SU-DHL-6 (cell line): ENCODE measurements around the gene PTPN6.

Experiments
- H2AFZ ChIP-seq: fragments of 200-600 bp; sonication (generic); 2 replicates; pipeline ENCODE4 v1.6.1; 2014; ENCODE audit warnings: low read depth, mild to moderate bottlenecking, moderate library complexity, mixed read lengths, antibody characterized with exemption, low read length; ENCODE audit not compliant: severe bottlenecking
- H3F3A ChIP-seq: fragments of 200-600 bp; shearing (Covaris generic); 2 replicates; pipeline ENCODE4 v1.6.0; 2016; ENCODE audit warnings: antibody characterized with exemption, mild to moderate bottlenecking; ENCODE audit not compliant: insufficient read depth
- H3K27ac ChIP-seq: fragments of 200-600 bp; sonication (generic); 2 replicates; pipeline ENCODE4 v1.5.1; 2016; ENCODE audit warnings: low read depth, mild to moderate bottlenecking, low read length, moderate library complexity, mixed read lengths
- H3K27me3 ChIP-seq: fragments of 200-600 bp; sonication (generic), shearing (Covaris generic); 2 replicates; pipeline ENCODE4 v1.6.0; 2014; ENCODE audit warnings: mild to moderate bottlenecking, low read length
- H3K36me3 ChIP-seq: fragments of 200-600 bp; sonication (generic); 2 replicates; pipeline ENCODE4 v1.6.1; 2014; ENCODE audit warnings: mild to moderate bottlenecking, low read length, mixed read lengths
- H3K4me2 ChIP-seq: fragments of 300-600, 200-600 bp; shearing (Covaris generic), sonication (generic); 2 replicates; pipeline ENCODE4 v1.6.0; 2014; ENCODE audit warnings: low read length, low read depth, mild to moderate bottlenecking; ENCODE audit not compliant: poor library complexity, severe bottlenecking
- H3K4me3 ChIP-seq: fragments of 200-600 bp; sonication (generic); 2 replicates; pipeline ENCODE4 v1.5.1; 2014; ENCODE audit warnings: antibody characterized with exemption, low read length, mild to moderate bottlenecking, mixed read lengths; ENCODE audit not compliant: insufficient read depth, poor library complexity, severe bottlenecking
- H3K79me2 ChIP-seq: fragments of 200-600 bp; sonication (generic); 2 replicates; pipeline ENCODE4 v1.6.1; 2014; ENCODE audit warnings: mild to moderate bottlenecking, low read length, moderate library complexity; ENCODE audit not compliant: insufficient read depth
- H3K9ac ChIP-seq: fragments of 200-600 bp; sonication (generic); 2 replicates; pipeline ENCODE4 v1.7.0; 2014; ENCODE audit warnings: mild to moderate bottlenecking, low read length
- H3K9me2 ChIP-seq: fragments of 200-600 bp; sonication (generic); replicated peaks from 2 replicates; pipeline ENCODE4 v1.6.1; 2014; ENCODE audit warnings: low read length; ENCODE audit not compliant: insufficient read depth
- H3K9me3 ChIP-seq: fragments of 200-600 bp; sonication (generic); 2 replicates; pipeline ENCODE4 v1.6.1; 2014; ENCODE audit warnings: low read length, mixed read lengths; ENCODE audit not compliant: insufficient read depth
- H4K20me1 ChIP-seq: fragments of 200-600 bp; sonication (generic); 2 replicates; pipeline ENCODE4 v1.6.1; 2014; ENCODE audit warnings: low read depth, mild to moderate bottlenecking, antibody characterized with exemption, low read length, moderate library complexity, mixed read lengths
- EZH2phosphoT487 ChIP-seq: fragments of 200-600 bp; sonication (generic), shearing (Covaris generic); conservative IDR thresholded peaks from 2 replicates; pipeline ENCODE4 v1.6.1; 2018; ENCODE audit warnings: mild to moderate bottlenecking, antibody characterized with exemption, low read length, moderate library complexity, mixed read lengths
- TF ChIP-seq, protein P1 (sequence below): fragments of 200-600 bp; sonication (generic); IDR thresholded peaks from one replicate; pipeline ENCODE4 v1.5.1; 2017; ENCODE audit warnings: antibody characterized with exemption, mild to moderate bottlenecking, low read length, moderate library complexity; ENCODE audit not compliant: insufficient read depth, poor library complexity, severe bottlenecking

The PTPN6 gene

GRCh38 chr12:6943722-6944380 is 7.3 kb upstream of the PTPN6 start, which contains the start of the genes C12orf57 and RNU7-1:
TSS of gene C12orf57 (plus strand) at chr12:6944022. CDS start at chr12:6944122, 100 bp downstream.
TSS of gene RNU7-1 (plus strand) at chr12:6943816.
- no peaks in the 10 kb centered on the region for H3K9me3 ChIP-seq
- no peaks in the 10 kb centered on the region for H3K9me2 ChIP-seq
- H3K36me3 ChIP-seq, result no peaks in the 10 kb centered on the region
- H3K4me3 ChIP-seq, result peak within 1 kb of the TSS; percentile 63
- H3K9ac ChIP-seq, result peak within 1 kb of the TSS; percentile 74
- H3K79me2 ChIP-seq, result no peaks in the 10 kb centered on the region
- peak within 1 kb of the TSS; percentile 81 for H2AFZ ChIP-seq
- peak within 1 kb of the TSS; percentile 82 for H3K4me2 ChIP-seq
- H4K20me1 ChIP-seq, result no peaks in the 10 kb centered on the region
- H3K27me3 ChIP-seq, result no peaks in the 10 kb centered on the region
- peaks cover 28% of the 10 kb centered on the region for H3F3A ChIP-seq
- TF ChIP-seq, protein P1, sequence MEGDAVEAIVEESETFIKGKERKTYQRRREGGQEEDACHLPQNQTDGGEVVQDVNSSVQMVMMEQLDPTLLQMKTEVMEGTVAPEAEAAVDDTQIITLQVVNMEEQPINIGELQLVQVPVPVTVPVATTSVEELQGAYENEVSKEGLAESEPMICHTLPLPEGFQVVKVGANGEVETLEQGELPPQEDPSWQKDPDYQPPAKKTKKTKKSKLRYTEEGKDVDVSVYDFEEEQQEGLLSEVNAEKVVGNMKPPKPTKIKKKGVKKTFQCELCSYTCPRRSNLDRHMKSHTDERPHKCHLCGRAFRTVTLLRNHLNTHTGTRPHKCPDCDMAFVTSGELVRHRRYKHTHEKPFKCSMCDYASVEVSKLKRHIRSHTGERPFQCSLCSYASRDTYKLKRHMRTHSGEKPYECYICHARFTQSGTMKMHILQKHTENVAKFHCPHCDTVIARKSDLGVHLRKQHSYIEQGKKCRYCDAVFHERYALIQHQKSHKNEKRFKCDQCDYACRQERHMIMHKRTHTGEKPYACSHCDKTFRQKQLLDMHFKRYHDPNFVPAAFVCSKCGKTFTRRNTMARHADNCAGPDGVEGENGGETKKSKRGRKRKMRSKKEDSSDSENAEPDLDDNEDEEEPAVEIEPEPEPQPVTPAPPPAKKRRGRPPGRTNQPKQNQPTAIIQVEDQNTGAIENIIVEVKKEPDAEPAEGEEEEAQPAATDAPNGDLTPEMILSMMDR, result no peak
- no peak for TF ChIP-seq EZH2phosphoT487
- H3K27ac ChIP-seq, result peak within 1 kb of the TSS; percentile 82

- H3K27ac ChIP-seq, result peak overlapping the region; percentile 82
- H3K9me3 ChIP-seq, result no peaks in the 10 kb centered on the region
- peaks cover 28% of the 10 kb centered on the region for H3F3A ChIP-seq
- H3K4me2 ChIP-seq, result peak overlapping the region; percentile 82
- TF ChIP-seq, protein P1, result peak; percentile 65
- no peak for TF ChIP-seq EZH2phosphoT487
- H3K36me3 ChIP-seq, result no peaks in the 10 kb centered on the region
- peak overlapping the region; percentile 81 for H2AFZ ChIP-seq
- H3K9ac ChIP-seq, result peak overlapping the region; percentile 74
- H3K9me2 ChIP-seq, result no peaks in the 10 kb centered on the region
- peak overlapping the region; percentile 63 for H3K4me3 ChIP-seq
- no peaks in the 10 kb centered on the region for H4K20me1 ChIP-seq
- H3K27me3 ChIP-seq, result no peaks in the 10 kb centered on the region
- no peaks in the 10 kb centered on the region for H3K79me2 ChIP-seq
These were observed 6.6 kb upstream of the PTPN6 start for GRCh38 chr12:6944381-6945186.

GRCh38 chr12:6945613-6946012 is 5.5 kb upstream of the PTPN6 start:
- peak overlapping the region; percentile 82; the same call in 1 of the 2 replicates for H3K27ac ChIP-seq
- H3F3A ChIP-seq, result peaks cover 28% of the 10 kb centered on the region
- no peaks in the 10 kb centered on the region for H3K27me3 ChIP-seq
- H2AFZ ChIP-seq, result no peak overlapping the region
- no peaks in the 10 kb centered on the region for H3K36me3 ChIP-seq
- no peaks in the 10 kb centered on the region for H3K79me2 ChIP-seq
- H3K9ac ChIP-seq, result peak overlapping the region; percentile 74
- no peak for TF ChIP-seq EZH2phosphoT487
- TF ChIP-seq, protein P1, result no peak
- H3K4me3 ChIP-seq, result no peak overlapping the region
- H3K4me2 ChIP-seq, result peak overlapping the region; percentile 82
- H3K9me3 ChIP-seq, result no peaks in the 10 kb centered on the region
- H4K20me1 ChIP-seq, result no peaks in the 10 kb centered on the region
- H3K9me2 ChIP-seq, result no peaks in the 10 kb centered on the region
